ENCODE results near the gene ZNF746. TPM values are rescaled to one million over a fixed set of nuclear protein-coding genes. Genes with fewer than 3 reads are reported as not detected.

Gene ZNF746
- total and polyA plus RNA-seq, 11 donors: 5.5 to 12.8 (median 7.5) TPM

- Histone ChIP-seq H3K27ac (no peak overlapping the region), H3K4me3 (no peak overlapping the region), H3K27me3 (no peaks in the 10 kb centered on the region), H3K4me1 (no peaks in the 10 kb centered on the region), H3K9me3 (peaks cover 0 to 8% (median 0%) of the 10 kb centered on the region in 12 donors), H3K36me3 (peaks cover 2 to 68% (median 55%) of the 10 kb centered on the region in 9 donors)
- TF ChIP-seq CTCF (IDR thresholded peaks at IDR 0.05) (no peak), POLR2A (IDR thresholded peaks at IDR 0.05) (no peak)
- WGBS, 4 donors: 90 to 94% (median 93%) methylated on average over 6 of the region's 6 CpGs
- ATAC-seq (no peak), DNase-seq (no peak)
- intact Hi-C loops (cut with DNase I): no loop called here
Measured at GRCh38 chr7:149473251-149473650, 24.4 kb downstream of the ZNF746 start.

GRCh38 chr7:149471289-149471953 is 26.2 kb downstream of the ZNF746 start:
- Histone ChIP-seq H3K27ac (no peak overlapping the region), H3K36me3 (peaks cover 2 to 50% (median 42%) of the 10 kb centered on the region in 9 donors)
- DNase-seq: no peak

GRCh38 chr7:149469806-149470205 is 27.8 kb downstream of the ZNF746 start:
- peaks cover 2 to 34% (median 26%) of the 10 kb centered on the region in 9 donors for H3K36me3 ChIP-seq
- no peak overlapping the region for H3K27ac ChIP-seq
- H3K9me3 ChIP-seq: peaks cover 0 to 8% (median 0%) of the 10 kb centered on the region in 12 donors
- no peak for ATAC-seq
- intact Hi-C loops (cut with DNase I): loop anchor here in 1 of 10 donors (10.0 kb wide), 1 partner anchor 135 kb away; no protein-coding TSS in a partner anchor
- no peak for DNase-seq
- TF ChIP-seq CTCF (IDR thresholded peaks at IDR 0.05): no peak
- no peak for TF ChIP-seq POLR2A (IDR thresholded peaks at IDR 0.05)
- 91 to 95% (median 93%) methylated on average over 8 of the region's 8 CpGs for WGBS, 4 donors
- no peak overlapping the region for H3K4me3 ChIP-seq
- H3K27me3 ChIP-seq: peaks cover 0 to 3% (median 0%) of the 10 kb centered on the region in 9 donors
- H3K4me1 ChIP-seq: no peaks in the 10 kb centered on the region

More at GRCh38 chr7:149471289-149471953, 26.2 kb downstream of the ZNF746 start:
- no peak for ATAC-seq
- Histone ChIP-seq H3K9me3 (peaks cover 0 to 8% (median 0%) of the 10 kb centered on the region in 12 donors), H3K4me3 (no peak overlapping the region), H3K4me1 (no peaks in the 10 kb centered on the region), H3K27me3 (no peaks in the 10 kb centered on the region)
- 95 to 99% (median 98%) methylated on average over 6 of the region's 6 CpGs for WGBS, 4 donors
- TF ChIP-seq POLR2A (IDR thresholded peaks at IDR 0.05) (no peak), CTCF (IDR thresholded peaks at IDR 0.05) (no peak)
- intact Hi-C loops (cut with DNase I): no loop called here

- Histone ChIP-seq H3K4me3 (no peak overlapping the region), H3K27me3 (peaks cover 0 to 4% (median 0%) of the 10 kb centered on the region in 9 donors), H3K9me3 (peaks cover 0 to 8% (median 0%) of the 10 kb centered on the region in 12 donors), H3K4me1 (no peaks in the 10 kb centered on the region), H3K27ac (no peak overlapping the region), H3K36me3 (peaks cover 0 to 18% (median 10%) of the 10 kb centered on the region in 9 donors)
- TF ChIP-seq POLR2A (IDR thresholded peaks at IDR 0.05): no peak
- no peak for DNase-seq
- no peak for ATAC-seq
- intact Hi-C loops (cut with DNase I): loop anchor here in 1 of 10 donors (10.0 kb wide), 1 partner anchor 137 kb away; no protein-coding TSS in a partner anchor
- 71 to 77% (median 75%) methylated on average over 5 of the region's 5 CpGs for WGBS, 4 donors
Measured at GRCh38 chr7:149468208-149468607, 29.4 kb downstream of the ZNF746 start.

All from heart left ventricle (tissue), 16 donors.